IPS-NIHi7 (cell line): ENCODE results near the gene PIGQ.
A peak's percentile ranks its signal among the peaks of the same experiment; 100 is the strongest.

ENCODE experiments used
- DNase-seq: peaks from one replicate; pipeline ENCODE4 v3.0.0; 2012; ENCODE audit warnings: mixed read lengths; ENCODE audit errors: extremely low spot score

Gene PIGQ

DNA sequence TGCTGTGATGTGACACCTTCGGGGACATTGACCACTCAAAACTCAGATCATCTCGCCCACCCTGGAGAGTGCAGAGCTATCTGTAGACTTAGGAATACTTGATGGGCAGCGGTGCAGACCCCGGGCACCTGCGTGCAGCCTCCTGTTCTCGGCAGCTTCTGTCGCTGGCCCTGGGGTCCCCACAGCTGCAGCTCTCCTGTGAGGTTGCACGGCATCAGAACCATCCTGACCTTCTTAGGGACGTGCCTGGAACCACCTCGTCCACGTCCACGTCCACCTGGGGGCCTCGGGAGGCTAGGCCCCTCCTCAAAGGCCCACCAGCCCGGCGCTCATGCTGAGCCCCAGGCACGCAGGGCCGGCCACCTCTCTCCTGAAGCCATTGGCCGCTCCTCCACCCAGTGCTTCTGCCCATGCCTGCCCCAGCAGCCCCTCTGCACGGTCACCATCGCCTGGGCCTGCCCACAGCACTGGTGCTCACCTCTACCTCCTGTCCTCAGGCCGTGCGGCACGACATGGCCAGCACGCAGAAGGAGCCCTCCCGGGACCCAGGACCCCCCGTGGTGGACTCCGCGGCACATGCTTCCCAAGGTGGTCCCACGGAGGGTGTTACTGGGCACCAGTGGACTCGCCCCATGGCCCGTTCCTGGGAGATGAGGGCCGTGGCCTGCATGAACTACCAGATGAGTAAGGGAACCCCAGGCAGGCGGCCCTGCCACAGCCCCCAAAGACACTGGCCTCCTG, 58.7 kb downstream of the PIGQ start:
- DNase-seq, result no peak

DNA sequence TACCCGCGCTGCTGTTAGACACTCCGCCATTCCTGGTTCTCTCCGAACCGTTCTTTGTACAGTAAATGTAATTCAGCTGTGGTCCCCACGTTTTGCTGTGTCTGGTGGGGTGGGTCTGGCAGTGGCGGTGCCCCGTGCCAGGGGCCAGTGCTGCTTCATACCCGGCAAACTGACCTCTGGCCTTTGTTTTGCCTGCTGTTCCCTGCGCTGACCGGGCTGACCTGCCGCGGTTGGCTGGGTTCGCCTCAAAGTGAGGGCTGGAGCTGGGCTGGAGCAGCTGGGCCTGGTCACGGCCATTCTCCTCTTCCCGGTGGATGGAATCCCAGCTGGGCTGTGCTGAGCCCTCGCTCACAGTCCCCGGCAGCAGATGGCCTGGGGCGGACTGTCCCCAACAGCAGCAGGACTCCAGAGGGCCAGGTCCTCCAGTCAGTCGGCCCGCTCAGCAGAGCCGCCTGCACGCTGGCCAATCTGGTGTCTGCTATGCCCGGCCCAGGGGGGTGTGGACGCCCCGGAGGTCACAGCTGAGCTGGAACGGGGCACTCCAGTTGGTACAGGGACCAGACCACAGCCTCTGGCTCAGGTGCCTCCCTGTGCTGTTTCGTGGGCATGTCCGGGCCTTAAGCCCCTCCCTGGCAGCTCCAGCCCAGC, 59.5 kb downstream of the PIGQ start:
- DNase-seq, result no peak

DNA sequence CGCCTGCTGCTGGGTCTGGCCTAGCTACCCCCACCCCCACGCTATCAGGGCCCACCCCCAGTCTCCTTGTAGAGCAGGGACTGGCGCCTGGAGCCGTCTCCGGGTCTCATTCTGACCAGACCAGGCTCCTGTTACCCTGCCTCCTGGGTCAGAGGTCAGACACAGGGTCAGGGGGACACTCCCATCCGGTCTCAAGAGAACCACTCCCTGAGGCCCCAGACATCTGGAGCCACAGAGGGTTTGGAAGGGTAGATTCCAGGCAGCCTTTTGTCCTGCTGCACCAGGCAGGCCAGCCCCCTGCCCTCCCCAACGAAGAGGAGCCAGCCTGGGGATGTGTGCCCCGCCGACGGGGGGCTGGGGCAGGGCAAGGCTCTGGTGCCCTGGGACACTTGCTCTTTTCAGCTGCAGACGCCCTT, 60.1 kb downstream of the PIGQ start:
- peak; percentile 69 for DNase-seq

DNA sequence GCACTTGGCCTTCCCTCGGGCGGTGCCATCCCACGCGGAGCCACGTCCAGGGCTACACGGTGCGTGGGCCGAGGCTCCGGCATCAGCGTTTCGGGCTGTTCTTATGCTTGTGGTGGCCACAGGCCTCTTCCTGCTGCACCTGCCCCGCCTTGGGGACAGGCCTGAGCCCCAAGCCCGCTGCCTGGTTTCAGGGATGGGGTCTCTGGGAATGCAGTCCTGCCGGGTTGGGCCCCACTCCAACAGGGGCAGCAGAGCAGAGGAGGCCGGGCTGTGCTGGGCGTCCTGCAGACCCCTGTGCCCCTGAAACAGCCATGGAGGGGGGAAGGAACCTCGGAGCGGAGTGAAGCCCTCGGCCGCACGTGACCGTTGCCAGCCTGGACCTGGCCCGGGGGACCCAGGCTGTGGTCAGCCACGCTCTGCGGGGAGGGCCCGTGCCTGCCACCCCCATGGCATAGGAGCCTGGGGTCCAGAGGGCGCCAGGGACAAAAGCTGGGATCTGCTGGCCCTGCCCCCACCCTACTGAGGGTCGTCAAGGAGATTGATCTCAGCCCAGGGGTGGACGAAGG, 60.6 kb downstream of the PIGQ start:
- DNase-seq, result no peak

DNA sequence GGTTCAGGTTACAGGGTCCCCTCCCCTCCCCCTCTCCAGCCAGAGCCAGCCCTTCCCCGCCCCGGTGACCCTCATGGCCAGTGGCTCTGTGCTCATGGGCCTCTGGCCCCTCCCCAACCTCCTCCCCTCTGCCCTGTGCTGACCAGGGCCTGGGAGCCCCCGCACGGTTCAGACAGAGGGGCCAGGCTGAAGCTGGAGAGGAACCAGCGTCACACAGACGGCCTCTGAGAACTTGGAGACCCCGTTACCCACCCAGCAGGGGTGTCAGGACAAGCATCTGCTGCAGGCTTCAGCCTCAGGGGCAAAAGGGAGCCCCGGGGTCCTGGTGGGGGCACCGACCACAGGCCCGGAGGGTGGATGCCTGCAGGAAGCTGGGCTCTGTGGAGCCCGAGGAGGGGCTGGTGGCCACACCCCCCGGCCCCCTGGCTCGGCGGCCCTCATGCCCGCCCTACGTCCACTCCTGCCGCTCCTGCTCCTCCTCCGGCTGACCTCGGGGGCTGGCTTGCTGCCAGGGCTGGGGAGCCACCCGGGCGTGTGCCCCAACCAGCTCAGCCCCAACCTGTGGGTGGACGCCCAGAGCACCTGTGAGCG, 61.1 kb downstream of the PIGQ start, which contains the start of gene WFIKKN1:
WFIKKN1 (plus strand) TSS at position 171 of the 591 bp plus-strand sequence; CDS start at position 440, 269 bp downstream.
- DNase-seq, result peak; percentile 86

DNA sequence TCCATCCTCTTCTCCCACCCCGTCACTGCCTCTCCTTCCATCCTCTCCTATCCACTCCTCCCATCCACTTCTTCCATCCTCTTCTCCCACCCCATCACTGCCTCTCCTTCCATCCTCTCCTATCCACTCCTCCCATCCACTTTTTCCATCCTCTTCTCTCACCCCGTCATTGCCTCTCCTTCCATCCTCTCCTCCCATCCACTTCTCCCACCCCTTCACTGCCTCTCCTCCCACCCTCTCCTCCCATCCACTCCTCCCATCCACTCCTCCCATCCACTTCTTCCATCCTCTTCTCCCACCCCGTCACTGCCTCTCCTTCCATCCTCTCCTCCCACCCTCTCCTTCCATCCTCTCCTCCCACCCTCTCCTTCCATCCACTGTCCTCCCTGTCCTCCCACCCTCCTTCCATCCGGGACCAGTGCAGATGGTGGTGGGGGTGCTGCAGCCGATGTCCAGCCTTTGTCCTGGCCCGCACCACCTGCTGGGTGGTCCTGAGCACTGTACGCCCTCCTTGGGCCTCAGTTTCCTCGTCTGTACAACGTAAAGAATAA, 62.1 kb downstream of the PIGQ start:
- no peak for DNase-seq

DNA sequence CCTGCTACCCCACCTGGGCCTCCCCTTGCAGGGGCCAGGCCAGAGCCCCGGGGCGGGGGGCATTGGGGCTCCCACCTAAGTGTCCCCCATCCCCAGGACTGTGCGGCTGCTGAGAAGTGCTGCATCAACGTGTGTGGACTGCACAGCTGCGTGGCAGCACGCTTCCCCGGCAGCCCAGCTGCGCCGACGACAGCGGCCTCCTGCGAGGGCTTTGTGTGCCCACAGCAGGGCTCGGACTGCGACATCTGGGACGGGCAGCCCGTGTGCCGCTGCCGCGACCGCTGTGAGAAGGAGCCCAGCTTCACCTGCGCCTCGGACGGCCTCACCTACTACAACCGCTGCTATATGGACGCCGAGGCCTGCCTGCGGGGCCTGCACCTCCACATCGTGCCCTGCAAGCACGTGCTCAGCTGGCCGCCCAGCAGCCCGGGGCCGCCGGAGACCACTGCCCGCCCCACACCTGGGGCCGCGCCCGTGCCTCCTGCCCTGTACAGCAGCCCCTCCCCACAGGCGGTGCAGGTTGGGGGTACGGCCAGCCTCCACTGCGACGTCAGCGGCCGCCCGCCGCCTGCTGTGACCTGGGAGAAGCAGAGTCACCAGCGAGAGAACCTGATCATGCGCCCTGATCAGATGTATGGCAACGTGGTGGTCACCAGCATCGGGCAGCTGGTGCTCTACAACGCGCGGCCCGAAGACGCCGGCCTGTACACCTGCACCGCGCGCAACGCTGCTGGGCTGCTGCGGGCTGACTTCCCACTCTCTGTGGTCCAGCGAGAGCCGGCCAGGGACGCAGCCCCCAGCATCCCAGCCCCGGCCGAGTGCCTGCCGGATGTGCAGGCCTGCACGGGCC, 62.9 kb downstream of the PIGQ start:
- no peak for DNase-seq

DNA sequence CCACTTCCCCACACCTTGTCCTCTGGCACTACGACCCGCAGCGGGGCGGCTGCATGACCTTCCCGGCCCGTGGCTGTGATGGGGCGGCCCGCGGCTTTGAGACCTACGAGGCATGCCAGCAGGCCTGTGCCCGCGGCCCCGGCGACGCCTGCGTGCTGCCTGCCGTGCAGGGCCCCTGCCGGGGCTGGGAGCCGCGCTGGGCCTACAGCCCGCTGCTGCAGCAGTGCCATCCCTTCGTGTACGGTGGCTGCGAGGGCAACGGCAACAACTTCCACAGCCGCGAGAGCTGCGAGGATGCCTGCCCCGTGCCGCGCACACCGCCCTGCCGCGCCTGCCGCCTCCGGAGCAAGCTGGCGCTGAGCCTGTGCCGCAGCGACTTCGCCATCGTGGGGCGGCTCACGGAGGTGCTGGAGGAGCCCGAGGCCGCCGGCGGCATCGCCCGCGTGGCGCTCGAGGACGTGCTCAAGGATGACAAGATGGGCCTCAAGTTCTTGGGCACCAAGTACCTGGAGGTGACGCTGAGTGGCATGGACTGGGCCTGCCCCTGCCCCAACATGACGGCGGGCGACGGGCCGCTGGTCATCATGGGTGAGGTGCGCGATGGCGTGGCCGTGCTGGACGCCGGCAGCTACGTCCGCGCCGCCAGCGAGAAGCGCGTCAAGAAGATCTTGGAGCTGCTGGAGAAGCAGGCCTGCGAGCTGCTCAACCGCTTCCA, 63.7 kb downstream of the PIGQ start:
- DNase-seq, result no peak
